GM21515 (cell line): ENCODE measurements around the gene TMEM132D.

Experiments
- ATAC-seq: cut with Tn5 transposase; IDR thresholded peaks from one replicate; pipeline ENCODE4 v1.9.1; 2021; ENCODE audit not compliant: unreplicated experiment

Gene TMEM132D

GRCh38 chr12:129750421-129750820 lies 153.4 kb downstream of the TMEM132D start:
- no peak for ATAC-seq

- ATAC-seq, result no peak
Observed at GRCh38 chr12:129746318-129746717, 157.5 kb downstream of the TMEM132D start.

- ATAC-seq, result no peak
Observed at GRCh38 chr12:129729170-129729569, 174.7 kb downstream of the TMEM132D start.

GRCh38 chr12:129727100-129727499 lies 176.7 kb downstream of the TMEM132D start:
- no peak for ATAC-seq

- ATAC-seq, result no peak
Observed at GRCh38 chr12:129723260-129723659, 180.6 kb downstream of the TMEM132D start.

- no peak for ATAC-seq
Observed at GRCh38 chr12:129720618-129721017, 183.2 kb downstream of the TMEM132D start.

- no peak for ATAC-seq
Observed at GRCh38 chr12:129719416-129719815, 184.4 kb downstream of the TMEM132D start.

- ATAC-seq, result no peak
Observed at GRCh38 chr12:129717438-129717837, 186.4 kb downstream of the TMEM132D start.

GRCh38 chr12:129716825-129717224 lies 187.0 kb downstream of the TMEM132D start:
- no peak for ATAC-seq

- ATAC-seq, result no peak
Observed at GRCh38 chr12:129706716-129707115, 197.1 kb downstream of the TMEM132D start.

GRCh38 chr12:129704232-129704830 lies 199.5 kb downstream of the TMEM132D start:
- ATAC-seq, result no peak

GRCh38 chr12:129701631-129702101 lies 202.2 kb downstream of the TMEM132D start:
- no peak for ATAC-seq

- ATAC-seq, result no peak
Observed at GRCh38 chr12:129700036-129700435, 203.8 kb downstream of the TMEM132D start.

- ATAC-seq, result no peak
Observed at GRCh38 chr12:129696926-129697325, 206.9 kb downstream of the TMEM132D start.

- no peak for ATAC-seq
Observed at GRCh38 chr12:129696405-129696804, 207.4 kb downstream of the TMEM132D start.

- ATAC-seq, result no peak
Observed at GRCh38 chr12:129693731-129694130, 210.1 kb downstream of the TMEM132D start.

GRCh38 chr12:129687731-129688130 lies 216.1 kb downstream of the TMEM132D start:
- ATAC-seq, result no peak

- no peak for ATAC-seq
Observed at GRCh38 chr12:129681830-129682229, 222.0 kb downstream of the TMEM132D start.

- ATAC-seq, result no peak
Observed at GRCh38 chr12:129681151-129681550, 222.7 kb downstream of the TMEM132D start.

GRCh38 chr12:129676411-129676810 lies 227.4 kb downstream of the TMEM132D start:
- ATAC-seq, result no peak

GRCh38 chr12:129675947-129676346 lies 227.9 kb downstream of the TMEM132D start:
- no peak for ATAC-seq

- no peak for ATAC-seq
Observed at GRCh38 chr12:129675496-129675895, 228.3 kb downstream of the TMEM132D start.

- ATAC-seq, result no peak
Observed at GRCh38 chr12:129673806-129674205, 230.0 kb downstream of the TMEM132D start.
